Tibial artery (tissue), 4 donors: Measurements from ENCODE around the gene THSD4.

ENCODE experiments used
- DNase-seq, 2 donors: peaks; one replicate each; pipeline ENCODE4 v3.0.0-alpha.2; 2019
- H3K27ac ChIP-seq, 2 donors: fragments of 200-600 bp; sonication (generic) in 1 of 2; 1 replicate in 1 of 2; 2 replicates in 1 of 2; pipeline ENCODE4 v1.5.1; 2018 to 2019; ENCODE audit warnings: mild to moderate bottlenecking in 1 of 2
- H3K27me3 ChIP-seq, 2 donors: fragments of 200-600 bp; sonication (generic) in 1 of 2; one replicate each; pipeline versions ENCODE4 v1.5.1 to v1.6.0; 2016 to 2019
- H3K36me3 ChIP-seq, 3 donors: fragments of 200-600 bp; sonication (generic) in 2 of 3; one replicate each; pipeline ENCODE4 v1.5.1; 2016 to 2019; ENCODE audit warnings: mild to moderate bottlenecking in 2 of 3
- H3K4me1 ChIP-seq, 4 donors: fragments of 200-600 bp; sonication (generic) in 2 of 4; 1 replicate in 3 of 4; 2 replicates in 1 of 4; pipeline ENCODE4 v1.5.1; 2016 to 2019
- H3K4me3 ChIP-seq, 2 donors: fragments of 200-600 bp; sonication (generic) in 1 of 2; 1 replicate in 1 of 2; 2 replicates in 1 of 2; pipeline ENCODE4 v1.5.1; 2018 to 2019; ENCODE audit warnings: mild to moderate bottlenecking in 2 of 2
- H3K9me3 ChIP-seq, 3 donors: fragments of 200-600 bp; sonication (generic) in 1 of 3; one replicate each; pipeline ENCODE4 v1.5.1; 2016 to 2019
- CTCF ChIP-seq, 2 experiments: fragments of 200-600 bp in 1 of 2; fragments of 450-650 bp in 1 of 2; IDR thresholded peaks; one replicate each; pipeline ENCODE4 v1.5.1; 2017 to 2019; ENCODE audit warnings: antibody characterized with exemption in 2 of 2, mild to moderate bottlenecking in 1 of 2, moderate library complexity in 1 of 2
- intact Hi-C: fragments of 100-400 bp; cut with DNase I; formaldehyde crosslinking; loops from one replicate; pipeline ENCODE4 v1.15.0; 2023; ENCODE audit warnings: low total_unique reads

THSD4 gene

GRCh38 chr15:71572452-71573053 is 457.3 kb downstream of the THSD4 start:
- Histone ChIP-seq H3K27ac (no peak overlapping the region), H3K36me3 (no peaks in the 10 kb centered on the region), H3K4me3 (no peak overlapping the region), H3K27me3 (no peaks in the 10 kb centered on the region), H3K9me3 (no peaks in the 10 kb centered on the region), H3K4me1 (peaks cover 0 to 7% (median 0%) of the 10 kb centered on the region in 4 donors)
- TF ChIP-seq CTCF (IDR thresholded peaks at IDR 0.05), result no peak
- intact Hi-C loops, result no loop called here
- DNase-seq, result no peak

- Histone ChIP-seq H3K27ac (no peak overlapping the region), H3K36me3 (no peaks in the 10 kb centered on the region), H3K27me3 (no peaks in the 10 kb centered on the region), H3K9me3 (no peaks in the 10 kb centered on the region), H3K4me3 (no peak overlapping the region), H3K4me1 (peaks cover 0 to 7% (median 0%) of the 10 kb centered on the region in 4 donors)
- TF ChIP-seq CTCF (IDR thresholded peaks at IDR 0.05), result no peak
- DNase-seq, result no peak
- intact Hi-C loops, result no loop called here
Observed at GRCh38 chr15:71573599-71573998, 458.3 kb downstream of the THSD4 start.

GRCh38 chr15:71575474-71576045 is 460.3 kb downstream of the THSD4 start:
- no peak for DNase-seq
- Histone ChIP-seq H3K4me3 (no peak overlapping the region), H3K27ac (no peak overlapping the region), H3K4me1 (peaks cover 0 to 7% (median 0%) of the 10 kb centered on the region in 4 donors), H3K9me3 (no peaks in the 10 kb centered on the region), H3K36me3 (no peaks in the 10 kb centered on the region), H3K27me3 (no peaks in the 10 kb centered on the region)
- intact Hi-C loops, result no loop called here
- TF ChIP-seq CTCF (IDR thresholded peaks at IDR 0.05), result peak; percentile 28 to 45

- Histone ChIP-seq H3K4me1 (peaks cover 0 to 7% (median 0%) of the 10 kb centered on the region in 4 donors), H3K36me3 (no peaks in the 10 kb centered on the region), H3K27ac (no peak overlapping the region), H3K27me3 (no peaks in the 10 kb centered on the region), H3K4me3 (no peak overlapping the region), H3K9me3 (no peaks in the 10 kb centered on the region)
- TF ChIP-seq CTCF (IDR thresholded peaks at IDR 0.05), result no peak
- DNase-seq, result no peak
- intact Hi-C loops, result no loop called here
Observed at GRCh38 chr15:71577071-71577470, 461.8 kb downstream of the THSD4 start.

- intact Hi-C loops, result no loop called here
- Histone ChIP-seq H3K27me3 (no peaks in the 10 kb centered on the region), H3K36me3 (no peaks in the 10 kb centered on the region), H3K9me3 (peaks cover 0 to 18% (median 7%) of the 10 kb centered on the region in 3 donors), H3K4me1 (no peaks in the 10 kb centered on the region), H3K27ac (no peak overlapping the region), H3K4me3 (no peak overlapping the region)
- TF ChIP-seq CTCF (IDR thresholded peaks at IDR 0.05), result no peak
- DNase-seq, result no peak
Observed at GRCh38 chr15:71581398-71581930, 466.2 kb downstream of the THSD4 start.
